HepG2 (cell line): Measurements from ENCODE around the gene MRGPRF. TPM values are rescaled to one million over a fixed set of nuclear protein-coding genes. Genes with fewer than 3 reads are reported as not detected.

ENCODE experiments used
- ATAC-seq: fragments of 200-7000 bp; cut with Tn5 transposase; 3 replicates; pipeline ENCODE4 v1.9.1; 2020; ENCODE audit warnings: mild to moderate bottlenecking, moderate library complexity
- BruUV-seq: library from RNA; stranded (reverse); fragments of 400-500 nt; replicated peaks from 2 replicates; lab custom pipeline; 2021; lab: Mats Ljungman, UMichigan
- CTCF ChIA-PET: fragments of 300-600 bp; formaldehyde crosslinking; extraction: SDS; loops from one replicate; lab custom pipeline; 2021; ENCODE audit warnings: low total read pairs, inconsistent platforms, low intra/inter-chr PET ratio; lab: Yijun Ruan, JAX
- POLR2A ChIA-PET: fragments of 350-600 bp; sonication (Branson Sonifier 250); formaldehyde crosslinking; loops from one replicate; lab custom pipeline; 2020; ENCODE audit warnings: antibody characterized with exemption, inconsistent platforms; lab: Yijun Ruan, JAX
- DNase-seq: peaks from one replicate; pipeline ENCODE4 v3.0.0-alpha.2; 2015; ENCODE audit warnings: low spot score
- FAIRE-seq: peaks from 3 replicates; lab custom pipeline; 2011; peaks lifted over from hg19 to GRCh38; lab: Jason Lieb, UNC
- H2AFZ ChIP-seq: one replicate; pipeline ENCODE4 v1.6.1; 2011; ENCODE audit warnings: low read length, inconsistent platforms
- H3K27ac ChIP-seq: fragments of 300-600 bp; 3 replicates; pipeline ENCODE4 v1.8.0; 2011; ENCODE audit warnings: mixed run types, mild to moderate bottlenecking, mixed read lengths, low read length, inconsistent platforms; ENCODE audit not compliant: insufficient read depth; ENCODE audit errors: extremely low read length
- H3K27me3 ChIP-seq, 2 experiments: fragments of 200-600 bp in 1 of 2; 2 replicates in 1 of 2; 3 replicates in 1 of 2; pipeline versions ENCODE4 v1.6.0 to v1.8.0; 2011; ENCODE audit warnings: low read length in 2 of 2, mild to moderate bottlenecking in 2 of 2, moderate library complexity in 2 of 2, inconsistent platforms in 1 of 2; ENCODE audit not compliant: insufficient read depth in 2 of 2, control insufficient read depth in 1 of 2
- H3K36me3 ChIP-seq, 2 experiments: fragments of 200-600 bp in 1 of 2; replicated peaks in 1 of 2; 2 replicates in 1 of 2; 3 replicates in 1 of 2; pipeline versions ENCODE4 v1.5.1 to v1.8.0; 2011; ENCODE audit warnings: low read length in 2 of 2, inconsistent platforms in 1 of 2; ENCODE audit not compliant: insufficient read depth in 2 of 2, control insufficient read depth in 1 of 2
- H3K4me1 ChIP-seq: 2 replicates; pipeline ENCODE4 v1.5.1; 2012; ENCODE audit warnings: low read length, inconsistent platforms; ENCODE audit not compliant: insufficient read depth
- H3K4me2 ChIP-seq: 2 replicates; pipeline ENCODE4 v1.6.0; 2011; ENCODE audit warnings: low read depth, low read length, inconsistent platforms
- H3K4me3 ChIP-seq, 3 experiments: fragments of 200-600 bp in 1 of 3; sonication (generic), shearing (Covaris generic) in 1 of 3; replicated peaks in 1 of 3; 2 replicates each; pipeline ENCODE4 v1.5.1; 2011 to 2016; ENCODE audit warnings: low read length in 3 of 3, inconsistent platforms in 2 of 3, low read depth in 2 of 3, mild to moderate bottlenecking in 2 of 3, control low read depth in 1 of 3, mixed read lengths in 1 of 3; ENCODE audit not compliant: insufficient read depth in 1 of 3
- H3K79me2 ChIP-seq: one replicate; pipeline ENCODE4 v1.6.1; 2011; ENCODE audit warnings: low read length, inconsistent platforms; ENCODE audit not compliant: insufficient read depth
- H3K9ac ChIP-seq: 2 replicates; pipeline ENCODE4 v1.6.0; 2011; ENCODE audit warnings: mild to moderate bottlenecking, low read depth, low read length, inconsistent platforms; ENCODE audit not compliant: insufficient read depth
- H3K9me3 ChIP-seq: 2 replicates; pipeline ENCODE4 v1.5.1; 2012; ENCODE audit warnings: mild to moderate bottlenecking, low read length
- H4K20me1 ChIP-seq: 2 replicates; pipeline ENCODE4 v1.6.0; 2011; ENCODE audit warnings: inconsistent platforms, mild to moderate bottlenecking, low read length, moderate library complexity; ENCODE audit not compliant: insufficient read depth
- ASH2L ChIP-seq: fragments of 300-600, 200-600 bp; sonication (generic); IDR thresholded peaks from 2 replicates; pipeline ENCODE4 v1.7.0; 2017; ENCODE audit warnings: low read depth, mild to moderate bottlenecking, moderate library complexity, mixed read lengths, low read length; ENCODE audit not compliant: insufficient read length
- FOSL1 ChIP-seq: sonication (generic); formaldehyde crosslinking; IDR thresholded peaks from 2 replicates; pipeline ENCODE4 v1.9.0; 2021; ENCODE audit warnings: missing genetic modification reagents, borderline replicate concordance
- GLI4 ChIP-seq: sonication (generic); formaldehyde crosslinking; IDR thresholded peaks from 2 replicates; pipeline ENCODE4 v1.5.1; 2020; ENCODE audit warnings: missing genetic modification reagents, mild to moderate bottlenecking, moderate library complexity, borderline replicate concordance
- HMGXB4 ChIP-seq, 2 experiments: sonication (generic) in 1 of 2; formaldehyde crosslinking in 1 of 2; IDR thresholded peaks; 2 replicates each; pipeline versions ENCODE4 v1.4.0 to v1.6.1; 2018 to 2020; ENCODE audit warnings: missing genetic modification reagents in 2 of 2, borderline replicate concordance in 1 of 2, low read depth in 1 of 2, mild to moderate bottlenecking in 1 of 2, missing biosample characterization in 1 of 2
- ISX ChIP-seq: sonication (generic); formaldehyde crosslinking; conservative IDR thresholded peaks from 2 replicates; pipeline ENCODE4 v1.5.0; 2020; ENCODE audit warnings: missing genetic modification reagents
- KDM3A ChIP-seq: IDR thresholded peaks from 2 replicates; pipeline ENCODE4 v1.6.1; 2018; ENCODE audit warnings: low read depth, missing compliant biosample characterization
- WIZ ChIP-seq: sonication (generic); formaldehyde crosslinking; IDR thresholded peaks from 2 replicates; pipeline ENCODE4 v1.5.1; 2020; ENCODE audit warnings: mild to moderate bottlenecking, missing genetic modification reagents
- ZNF329 ChIP-seq: sonication (generic); formaldehyde crosslinking; IDR thresholded peaks from 2 replicates; pipeline ENCODE4 v1.9.0; 2021; ENCODE audit warnings: low read depth, mild to moderate bottlenecking, missing genetic modification reagents
- ZNF407 ChIP-seq: sonication (generic); formaldehyde crosslinking; IDR thresholded peaks from one replicate; pipeline ENCODE4 v1.5.1; 2020; ENCODE audit warnings: mild to moderate bottlenecking, missing genetic modification reagents; ENCODE audit errors: not compliant biosample characterization
- ZNF550 ChIP-seq: sonication (generic); formaldehyde crosslinking; IDR thresholded peaks from 2 replicates; pipeline ENCODE4 v1.4.0; 2020; ENCODE audit warnings: mild to moderate bottlenecking, missing genetic modification reagents, borderline replicate concordance
- ZNF780A ChIP-seq: sonication (generic); formaldehyde crosslinking; IDR thresholded peaks from 2 replicates; pipeline ENCODE4 v1.8.0; 2022; ENCODE audit warnings: mild to moderate bottlenecking, missing genetic modification reagents, moderate library complexity
- ZNF883 ChIP-seq: sonication (generic); formaldehyde crosslinking; IDR thresholded peaks from 2 replicates; pipeline ENCODE4 v1.5.1; 2020; ENCODE audit warnings: mild to moderate bottlenecking, missing genetic modification reagents; ENCODE audit errors: not compliant biosample characterization
- WGBS: methylation state at CpG from one replicate; pipeline ENCODE4 v1.1.6; 2017; ENCODE audit warnings: low lambda C conversion rate; 5-methylcytosine and 5-hydroxymethylcytosine counted together
- in situ Hi-C: cut with HindIII; loops from 2 replicates; pipeline ENCODE4 v1.10.0; 2017; ENCODE audit warnings: low pct_unique_long_range_greater_than_20kb; ENCODE audit not compliant: extremely low pct_ligation_motif_present
- intact Hi-C: fragments of 100-400 bp; cut with micrococcal nuclease; formaldehyde crosslinking; loops from one replicate; pipeline ENCODE4 v1.10.0; 2022; ENCODE audit not compliant: unreplicated experiment
- polyA plus RNA-seq, 8 experiments: library from polyadenylated mRNA; depleted of rRNA in 3 of 8; stranded (reverse) in 7 of 8; unstranded in 1 of 8; fragments of >200 nt; fragmentation: Illumina TruSeq in 4 of 8; extraction: Trizol in 4 of 8; gene quantifications; 2 replicates each; pipeline versions ENCODE4 v1.2.1 to v1.2.3, GENCODE V29; 2011 to 2016; ENCODE audit warnings: low read depth in 4 of 8, missing spikeins in 1 of 8, mixed read lengths in 1 of 8; ENCODE audit not compliant: insufficient read depth in 1 of 8
- total RNA-seq, 5 experiments: library from RNA; depleted of rRNA; stranded (reverse); fragments of >200 nt; fragmentation: Illumina TruSeq; extraction: Trizol; gene quantifications; 2 replicates each; pipeline ENCODE4 v1.2.3, GENCODE V29; 2016; ENCODE audit warnings: low read depth in 1 of 5

Gene MRGPRF
- total and polyA plus RNA-seq, 2 of the 13 experiments (the other 11 are each of a cell fraction or from before 2014, with no cell fraction given) = not detected

GRCh38 chr11:69060806-69061712 is 48.0 kb upstream of the MRGPRF start:
- CTCF ChIA-PET = no interaction called here
- DNase-seq (no peak), ATAC-seq (no peak), FAIRE-seq (no peak)
- in situ Hi-C loops (no loop called here), intact Hi-C loops (no loop called here)
- no peaks in the 10 kb centered on the region for H3K9me3 ChIP-seq
- no peak overlapping the region for H3K27ac ChIP-seq
- H3K4me3 ChIP-seq = no peak overlapping the region
- peaks cover 5% of the 10 kb centered on the region; the same call in 1 of the 2 replicates for H4K20me1 ChIP-seq
- no peak overlapping the region for H2AFZ ChIP-seq
- no peak overlapping the region for H3K4me2 ChIP-seq
- H3K36me3 ChIP-seq = peaks cover 7 to 8% of the 10 kb centered on the region in 2 experiments; a peak in 3 of 5 replicates
- no TSS peak for BruUV-seq
- H3K4me1 ChIP-seq = no peaks in the 10 kb centered on the region
- H3K27me3 ChIP-seq = no peaks in the 10 kb centered on the region
- POLR2A ChIA-PET = no interaction called here
- H3K79me2 ChIP-seq = no peaks in the 10 kb centered on the region
- H3K9ac ChIP-seq = no peak overlapping the region
- WGBS = 94% methylated on average over 20 of the region's 25 CpGs
- no peak for TF ChIP-seq HMGXB4 (CRISPR knock-in tag; IDR thresholded peaks at IDR 0.05; ENCODE audit: borderline replicate concordance in 1 of 2, low read depth in 1 of 2)
- no peak for TF ChIP-seq ZNF780A (CRISPR knock-in tag)
- TF ChIP-seq KDM3A (CRISPR knock-in tag) = no peak
- no peak for TF ChIP-seq ISX
- TF ChIP-seq ZNF329 (CRISPR knock-in tag) = no peak
- no peak for TF ChIP-seq ZNF883 (CRISPR knock-in tag)
- TF ChIP-seq WIZ (CRISPR knock-in tag) = no peak
- TF ChIP-seq GLI4 (CRISPR knock-in tag) = no peak
- TF ChIP-seq ZNF550 (CRISPR knock-in tag) = no peak
- TF ChIP-seq ZNF407 = no peak
- no peak for TF ChIP-seq ASH2L
- no peak for TF ChIP-seq FOSL1 (CRISPR knock-in tag)
